GM12874 (cell line): ENCODE results near the gene TRAF7.

Source experiments
- TF ChIP-seq, protein P1 (sequence below): IDR thresholded peaks from 2 replicates; pipeline ENCODE4 v1.5.1; 2011; ENCODE audit warnings: low read depth, mild to moderate bottlenecking, control low read depth, low read length, moderate library complexity; ENCODE audit not compliant: insufficient read depth

Gene TRAF7

DNA sequence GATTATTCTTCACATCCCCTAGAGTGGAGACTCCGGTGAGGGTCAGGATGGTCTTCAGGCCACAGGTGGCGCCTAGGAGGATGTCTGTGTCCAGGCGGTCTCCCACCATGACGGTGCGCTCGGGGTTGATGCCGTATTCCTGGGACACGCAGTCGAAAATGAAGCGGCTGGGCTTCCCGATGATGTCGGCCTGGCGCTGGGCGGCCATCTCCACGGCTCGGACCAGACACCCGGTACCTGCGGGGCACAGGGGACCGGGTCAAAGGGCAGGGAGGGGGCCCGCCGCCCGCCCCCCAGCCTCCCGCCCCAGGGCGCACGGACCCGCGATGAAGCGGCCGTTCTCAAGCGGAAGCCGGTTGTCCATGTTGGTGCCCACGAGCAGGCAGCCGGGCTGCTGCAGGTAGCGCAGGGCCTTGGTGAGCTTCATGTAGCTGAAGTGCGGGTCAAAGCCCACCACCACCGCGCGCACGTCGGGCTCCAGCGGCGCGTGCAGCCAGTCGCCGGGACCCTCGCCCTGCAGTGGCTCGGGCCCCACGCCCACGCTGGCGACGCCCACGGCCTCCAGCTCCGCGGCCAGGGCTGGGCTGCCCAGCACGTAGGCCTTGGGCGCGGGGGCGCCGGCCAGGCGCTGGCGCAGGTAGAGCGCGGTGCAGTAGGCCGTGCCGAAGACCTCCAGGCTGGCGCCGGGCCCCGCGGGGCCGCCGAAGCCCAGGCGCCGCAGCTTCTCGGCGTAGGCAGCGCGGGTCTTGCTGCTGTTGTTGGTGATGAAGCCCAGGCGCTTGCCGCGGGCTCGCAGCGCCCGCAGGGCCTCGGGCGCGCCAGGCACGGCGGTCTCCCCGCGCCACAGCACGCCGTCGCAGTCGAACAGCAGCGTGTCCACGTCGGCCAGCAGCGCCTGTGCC is 58.5 kb downstream of the TRAF7 start:
- TF ChIP-seq, protein P1, sequence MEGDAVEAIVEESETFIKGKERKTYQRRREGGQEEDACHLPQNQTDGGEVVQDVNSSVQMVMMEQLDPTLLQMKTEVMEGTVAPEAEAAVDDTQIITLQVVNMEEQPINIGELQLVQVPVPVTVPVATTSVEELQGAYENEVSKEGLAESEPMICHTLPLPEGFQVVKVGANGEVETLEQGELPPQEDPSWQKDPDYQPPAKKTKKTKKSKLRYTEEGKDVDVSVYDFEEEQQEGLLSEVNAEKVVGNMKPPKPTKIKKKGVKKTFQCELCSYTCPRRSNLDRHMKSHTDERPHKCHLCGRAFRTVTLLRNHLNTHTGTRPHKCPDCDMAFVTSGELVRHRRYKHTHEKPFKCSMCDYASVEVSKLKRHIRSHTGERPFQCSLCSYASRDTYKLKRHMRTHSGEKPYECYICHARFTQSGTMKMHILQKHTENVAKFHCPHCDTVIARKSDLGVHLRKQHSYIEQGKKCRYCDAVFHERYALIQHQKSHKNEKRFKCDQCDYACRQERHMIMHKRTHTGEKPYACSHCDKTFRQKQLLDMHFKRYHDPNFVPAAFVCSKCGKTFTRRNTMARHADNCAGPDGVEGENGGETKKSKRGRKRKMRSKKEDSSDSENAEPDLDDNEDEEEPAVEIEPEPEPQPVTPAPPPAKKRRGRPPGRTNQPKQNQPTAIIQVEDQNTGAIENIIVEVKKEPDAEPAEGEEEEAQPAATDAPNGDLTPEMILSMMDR: no peak

DNA sequence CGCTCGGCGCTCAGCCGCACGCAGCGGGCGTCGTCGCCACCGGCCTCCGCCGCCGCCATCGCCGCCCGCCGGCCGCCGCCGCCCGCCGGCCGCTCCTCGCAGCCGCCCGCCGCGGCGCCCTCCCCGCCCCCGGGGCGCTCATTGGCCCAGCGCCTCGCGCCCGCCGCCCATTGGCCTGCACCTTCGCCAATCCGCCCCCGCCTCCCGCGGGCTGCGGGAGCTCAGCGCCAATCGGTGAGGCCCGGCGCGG is 59.1 kb downstream of the TRAF7 start, which contains the start of gene PGP:
Gene PGP (minus strand): TSS at position 122 of the 250 bp plus-strand sequence. CDS start 63 bp downstream, at position 59.
- TF ChIP-seq, protein P1: no peak

DNA sequence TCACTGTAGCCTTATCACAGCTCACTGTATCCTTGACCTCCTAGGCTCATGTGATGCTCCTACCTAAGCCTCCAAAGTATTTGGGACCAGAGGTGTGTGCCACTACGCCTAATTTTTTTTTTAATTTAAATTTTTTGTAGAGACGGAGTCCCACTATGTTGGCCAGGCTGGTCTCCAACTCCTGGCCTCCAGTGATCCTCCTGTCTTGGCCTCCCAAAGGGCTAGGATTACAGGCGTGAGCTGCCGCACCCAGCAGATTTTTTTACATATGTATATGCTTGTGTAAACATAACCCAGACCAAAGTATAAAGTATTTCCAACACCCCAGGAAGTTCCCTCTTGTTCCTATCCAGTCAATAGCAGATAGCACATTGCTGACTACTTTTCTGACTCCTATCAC is 60.7 kb downstream of the TRAF7 start:
- TF ChIP-seq, protein P1: no peak

DNA sequence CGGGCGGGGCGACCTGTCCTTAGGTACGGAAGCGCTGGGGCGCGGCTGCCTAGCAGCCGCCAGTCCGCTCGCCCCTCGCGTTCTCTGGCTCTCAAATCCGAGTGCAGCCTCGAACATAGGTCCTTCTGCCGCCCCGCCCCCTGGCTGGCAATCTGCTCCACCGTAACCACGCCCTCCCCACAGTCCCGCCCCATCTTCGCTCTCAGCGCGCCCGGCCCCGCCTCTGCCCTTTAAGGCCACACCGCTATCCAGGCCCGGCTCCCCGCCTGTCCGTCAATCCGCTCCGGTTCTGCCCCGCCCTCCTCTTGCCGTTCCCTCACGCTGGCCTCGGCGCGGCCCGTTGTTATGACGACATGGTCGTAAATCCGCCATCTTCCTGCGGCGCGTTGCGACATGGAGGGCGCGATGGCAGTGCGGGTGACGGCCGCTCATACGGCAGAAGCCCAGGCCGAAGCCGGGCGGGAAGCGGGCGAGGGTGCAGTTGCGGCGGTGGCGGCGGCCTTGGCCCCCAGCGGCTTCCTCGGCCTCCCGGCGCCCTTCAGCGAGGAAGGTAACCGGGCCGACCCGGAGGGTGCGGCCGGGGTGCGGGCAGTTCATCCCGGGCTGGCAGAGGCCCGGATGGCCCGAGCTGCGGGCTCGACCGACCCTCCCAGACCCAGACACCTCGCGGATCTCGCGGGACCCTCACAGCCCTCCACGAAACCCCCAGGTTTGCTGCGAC is 67.8 kb downstream of the TRAF7 start, which contains the start of gene E4F1:
Gene E4F1 (plus strand): TSS at position 371 of the 721 bp plus-strand sequence. CDS start 23 bp downstream, at position 394.
- TF ChIP-seq, protein P1: no peak

DNA sequence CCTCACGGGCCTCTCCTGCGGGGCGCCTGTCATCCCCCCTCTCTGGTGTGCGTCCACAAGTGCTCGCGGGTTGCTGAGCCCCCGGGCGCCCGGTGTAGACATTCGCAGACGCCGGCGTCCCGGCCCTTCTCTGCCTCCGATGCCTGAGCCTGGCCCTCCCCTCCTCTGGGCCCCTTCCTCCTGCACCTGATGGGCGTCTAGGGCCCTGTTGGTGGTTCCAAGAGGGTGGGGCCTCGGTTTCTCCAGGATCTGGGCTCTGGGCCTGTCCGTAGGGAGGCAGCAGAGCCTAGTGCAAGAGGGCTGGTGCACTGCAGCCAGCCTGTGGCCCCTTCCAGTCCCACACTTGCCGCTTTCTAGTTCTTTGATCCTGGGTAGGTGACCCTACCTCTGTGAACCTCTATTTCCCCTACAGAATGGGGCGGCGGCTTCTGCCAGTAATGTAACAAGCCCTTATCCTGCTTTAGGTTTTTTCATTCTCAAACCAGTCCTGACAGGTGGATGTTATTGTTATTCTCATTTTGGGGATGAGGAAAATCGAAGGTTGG is 68.4 kb downstream of the TRAF7 start:
- TF ChIP-seq, protein P1: no peak

DNA sequence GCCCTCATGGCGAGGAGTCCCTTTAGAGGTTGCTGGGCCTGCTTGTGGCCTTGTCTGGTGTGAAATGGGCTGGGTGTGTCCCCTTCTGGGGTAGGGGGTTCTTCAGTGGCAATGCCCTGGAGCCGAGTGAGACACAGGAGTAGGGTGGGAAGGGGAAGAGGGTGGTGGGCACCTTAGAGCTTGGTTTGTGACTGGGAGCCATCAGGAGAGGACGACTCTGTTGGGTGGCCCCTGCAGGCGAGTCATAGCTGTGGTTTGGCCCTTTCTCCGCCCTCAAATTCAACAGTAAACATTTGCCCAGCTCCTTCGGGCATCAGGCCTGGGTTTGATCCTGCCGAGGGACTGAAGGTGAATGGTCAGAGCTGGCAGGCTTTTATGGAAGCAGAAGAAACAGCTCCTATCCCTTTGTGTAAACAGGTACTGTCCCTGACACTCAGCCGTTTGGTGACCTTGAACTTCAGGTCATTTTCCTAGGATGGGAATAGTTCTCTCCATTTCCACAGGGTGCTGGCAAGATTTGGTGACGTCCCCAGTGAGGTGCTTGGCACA is 70.7 kb downstream of the TRAF7 start:
- TF ChIP-seq, protein P1: no peak

DNA sequence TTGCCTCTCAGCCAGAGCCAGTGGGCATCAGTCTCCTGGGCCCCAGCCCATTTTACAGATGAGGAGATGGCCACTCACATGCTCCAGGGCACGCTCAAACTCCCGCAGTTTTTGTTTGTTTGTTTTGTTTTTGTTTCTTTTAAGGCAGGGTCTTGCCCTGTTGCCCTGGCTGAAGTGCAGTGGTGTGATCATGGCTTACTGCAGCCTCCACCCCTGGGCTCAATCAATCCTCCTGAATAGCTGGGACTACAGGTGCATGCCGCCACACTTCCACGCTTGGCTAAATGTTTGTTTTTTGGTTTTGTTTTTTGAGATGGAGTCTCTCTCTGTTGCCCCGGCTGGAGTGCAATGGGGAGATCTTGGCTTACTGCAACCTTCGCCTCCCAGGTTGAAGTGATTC is 71.3 kb downstream of the TRAF7 start:
- TF ChIP-seq, protein P1: no peak
